HepG2 (cell line): ENCODE results near the gene CCDC197. TPM values are rescaled to one million over a fixed set of nuclear protein-coding genes. Genes with fewer than 3 reads are reported as not detected.

Experiments used
- HMGXB4 ChIP-seq, 2 experiments: sonication (generic) in 1 of 2; formaldehyde crosslinking in 1 of 2; IDR thresholded peaks; 2 replicates each; pipeline versions ENCODE4 v1.4.0 to v1.6.1; 2018 to 2020; ENCODE audit warnings: missing genetic modification reagents in 2 of 2, borderline replicate concordance in 1 of 2, low read depth in 1 of 2, mild to moderate bottlenecking in 1 of 2, missing biosample characterization in 1 of 2
- HOMEZ ChIP-seq: IDR thresholded peaks from 2 replicates; pipeline ENCODE4 v1.6.1; 2016; ENCODE audit warnings: low read depth
- ZBTB39 ChIP-seq: sonication (generic); formaldehyde crosslinking; IDR thresholded peaks from 2 replicates; pipeline ENCODE4 v1.5.0; 2020; ENCODE audit warnings: missing genetic modification reagents
- ZNF460 ChIP-seq: sonication (generic); formaldehyde crosslinking; IDR thresholded peaks from 2 replicates; pipeline ENCODE4 v1.5.1; 2020; ENCODE audit warnings: missing genetic modification reagents, mild to moderate bottlenecking, borderline replicate concordance
- ZNF557 ChIP-seq: sonication (generic); formaldehyde crosslinking; IDR thresholded peaks from 2 replicates; pipeline ENCODE4 v1.4.0; 2020; ENCODE audit warnings: missing genetic modification reagents
- polyA plus RNA-seq, 8 experiments: library from polyadenylated mRNA; depleted of rRNA in 3 of 8; stranded (reverse) in 7 of 8; unstranded in 1 of 8; fragments of >200 nt; fragmentation: Illumina TruSeq in 4 of 8; extraction: Trizol in 4 of 8; gene quantifications; 2 replicates each; pipeline versions ENCODE4 v1.2.1 to v1.2.3, GENCODE V29; 2011 to 2016; ENCODE audit warnings: low read depth in 4 of 8, missing spikeins in 1 of 8, mixed read lengths in 1 of 8; ENCODE audit not compliant: insufficient read depth in 1 of 8
- total RNA-seq, 5 experiments: library from RNA; depleted of rRNA; stranded (reverse); fragments of >200 nt; fragmentation: Illumina TruSeq; extraction: Trizol; gene quantifications; 2 replicates each; pipeline ENCODE4 v1.2.3, GENCODE V29; 2016; ENCODE audit warnings: low read depth in 1 of 5

The CCDC197 gene
- total and polyA plus RNA-seq, 2 of the 13 experiments (the other 11 are each of a cell fraction or from before 2014, with no cell fraction given), result 0.11 to 0.13 TPM

DNA sequence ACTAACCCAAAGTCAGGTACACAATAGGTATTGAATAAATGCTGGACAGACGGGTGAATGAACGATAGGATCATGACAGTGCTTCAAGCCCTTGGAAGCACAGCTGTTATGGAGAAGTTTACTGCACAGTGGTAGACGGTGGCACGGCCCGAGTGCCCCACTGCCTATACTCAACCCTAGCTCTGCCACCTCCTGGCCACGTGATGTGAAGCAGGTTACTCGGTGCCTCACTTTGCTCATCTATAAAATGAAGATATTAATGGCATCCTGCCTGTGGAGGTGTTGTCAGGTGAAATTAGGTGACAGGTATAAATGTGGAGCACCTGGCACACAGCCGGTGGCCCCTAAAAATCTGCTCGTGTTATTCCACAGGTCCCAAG lies 26.5 kb upstream of the CCDC197 start (continued):
- TF ChIP-seq HOMEZ (no peak), ZBTB39 (no peak), ZNF460 (CRISPR knock-in tag) (no peak), HMGXB4 (CRISPR knock-in tag; IDR thresholded peaks at IDR 0.05; ENCODE audit: borderline replicate concordance in 1 of 2, low read depth in 1 of 2) (0 out of 4 replicates have a peak, but pooled peaks of 1 of the 2 experiments have one; percentile 22), ZNF557 (CRISPR knock-in tag) (no peak)
- TF ChIP-seq, all 625 proteins: peak for 16
